H1 (cell line): Measurements from ENCODE around the gene TMEM35A. TPM values are rescaled to one million over a fixed set of nuclear protein-coding genes. Genes with fewer than 3 reads are reported as not detected.

ENCODE experiments used
- CTCF ChIA-PET: fragments of 300-600 bp; sonication (Branson Sonifier 250); formaldehyde crosslinking; loops from one replicate; lab custom pipeline; 2021; ENCODE audit not compliant: partially characterized antibody; lab: Charles Lee
- POLR2A ChIA-PET: fragments of 300-600 bp; sonication (Branson Sonifier 250); formaldehyde crosslinking; loops from one replicate; lab custom pipeline; 2021; ENCODE audit warnings: inconsistent platforms; ENCODE audit not compliant: partially characterized antibody; lab: Charles Lee
- DNase-seq, 2 experiments: peaks; one replicate each; pipeline versions ENCODE4 v3.0.0 to v3.0.0-alpha.2; 2010 to 2022; ENCODE audit warnings: low spot score in 2 of 2, low read depth in 1 of 2, mixed read lengths in 1 of 2
- FAIRE-seq: peaks from 2 replicates; lab custom pipeline; 2011; peaks lifted over from hg19 to GRCh38; lab: Jason Lieb, UNC
- H2AFZ ChIP-seq: 2 replicates; pipeline ENCODE4 v1.8.1; 2012; ENCODE audit warnings: low read length, inconsistent platforms
- H2AK5ac ChIP-seq: 2 replicates; pipeline ENCODE4 v1.6.1; 2013; ENCODE audit warnings: low read depth, low read length
- H2BK120ac ChIP-seq: replicated peaks from 2 replicates; pipeline ENCODE3; 2013; ENCODE audit warnings: low read depth, low read length, inconsistent platforms
- H2BK12ac ChIP-seq: 2 replicates; pipeline ENCODE4 v1.6.1; 2013; ENCODE audit warnings: low read depth, low read length
- H2BK15ac ChIP-seq: 2 replicates; pipeline ENCODE4 v1.6.1; 2013; ENCODE audit warnings: low read length
- H2BK20ac ChIP-seq: 2 replicates; pipeline ENCODE4 v1.6.1; 2013; ENCODE audit warnings: low read length
- H2BK5ac ChIP-seq: 2 replicates; pipeline ENCODE4 v1.6.1; 2013; ENCODE audit warnings: low read depth, low read length
- H3K14ac ChIP-seq: 2 replicates; pipeline ENCODE4 v1.6.1; 2013; ENCODE audit warnings: inconsistent platforms; ENCODE audit not compliant: insufficient read length
- H3K18ac ChIP-seq: 2 replicates; pipeline ENCODE4 v1.6.1; 2013; ENCODE audit warnings: low read length; ENCODE audit errors: extremely low read depth
- H3K23ac ChIP-seq: 2 replicates; pipeline ENCODE4 v1.6.1; 2013; ENCODE audit warnings: inconsistent platforms; ENCODE audit not compliant: insufficient read length
- H3K23me2 ChIP-seq: 2 replicates; pipeline ENCODE4 v1.6.1; 2013; ENCODE audit warnings: low read depth, low read length
- H3K27ac ChIP-seq: 2 replicates; pipeline ENCODE4 v1.6.1; 2011; ENCODE audit warnings: low read depth, low read length, inconsistent platforms
- H3K27me3 ChIP-seq, 4 experiments: replicated peaks in 1 of 4; 1 replicate in 1 of 4; 2 replicates in 3 of 4; pipeline versions ENCODE4 v1.6.1 to v1.8.1; 2011 to 2013; ENCODE audit warnings: low read length in 3 of 4, mild to moderate bottlenecking in 3 of 4, inconsistent platforms in 2 of 4, mixed read lengths in 2 of 4, moderate library complexity in 1 of 4; ENCODE audit not compliant: control insufficient read depth in 3 of 4, insufficient read depth in 3 of 4; ENCODE audit errors: extremely low read depth in 1 of 4
- H3K36me3 ChIP-seq, 4 experiments: 2 replicates each; pipeline versions ENCODE4 v1.6.1 to v1.8.1; 2011 to 2013; ENCODE audit warnings: mild to moderate bottlenecking in 4 of 4, low read length in 3 of 4, moderate library complexity in 2 of 4, control low read depth in 1 of 4, inconsistent platforms in 1 of 4; ENCODE audit not compliant: insufficient read depth in 4 of 4, control insufficient read depth in 2 of 4
- H3K4ac ChIP-seq: replicated peaks from 2 replicates; pipeline ENCODE3; 2013; ENCODE audit warnings: low read length, low read depth, mixed read lengths, inconsistent platforms; ENCODE audit not compliant: insufficient read length
- H3K4me1 ChIP-seq, 4 experiments: replicated peaks in 1 of 4; 1 replicate in 1 of 4; 2 replicates in 3 of 4; pipeline versions ENCODE4 v1.6.1 to v1.8.1; 2011 to 2013; ENCODE audit warnings: low read length in 3 of 4, inconsistent platforms in 2 of 4, mixed read lengths in 1 of 4; ENCODE audit not compliant: insufficient read depth in 4 of 4, control insufficient read depth in 3 of 4
- H3K4me2 ChIP-seq, 2 experiments: 2 replicates each; pipeline versions ENCODE4 v1.6.1 to v1.8.1; 2011 to 2013; ENCODE audit warnings: low read depth in 2 of 2, low read length in 2 of 2, control low read depth in 1 of 2, inconsistent platforms in 1 of 2, mild to moderate bottlenecking in 1 of 2; ENCODE audit not compliant: insufficient read depth in 1 of 2
- H3K4me3 ChIP-seq, 4 experiments: fragments of 200-600, 300-600 bp in 1 of 4; sonication (generic), shearing (Covaris generic), sonication (Bioruptor Twin) in 1 of 4; 2 replicates each; pipeline versions ENCODE4 v1.5.1 to v1.8.1; 2011 to 2016; ENCODE audit warnings: low read length in 4 of 4, low read depth in 3 of 4, control low read depth in 2 of 4, inconsistent platforms in 2 of 4, mild to moderate bottlenecking in 2 of 4, mixed read lengths in 1 of 4, moderate library complexity in 1 of 4; ENCODE audit not compliant: insufficient read depth in 2 of 4; ENCODE audit errors: extremely low read depth in 1 of 4
- H3K56ac ChIP-seq: replicated peaks from 2 replicates; pipeline ENCODE3; 2013; ENCODE audit warnings: low read depth, mild to moderate bottlenecking, mixed read lengths, low read length, inconsistent platforms; ENCODE audit not compliant: insufficient read length
- H3K79me1 ChIP-seq: 2 replicates; pipeline ENCODE4 v1.6.1; 2013; ENCODE audit warnings: low read depth, low read length, control low read depth
- H3K79me2 ChIP-seq, 2 experiments: 2 replicates each; pipeline versions ENCODE4 v1.6.1 to v1.8.1; 2012 to 2013; ENCODE audit warnings: low read length in 2 of 2, mild to moderate bottlenecking in 2 of 2, inconsistent platforms in 1 of 2; ENCODE audit not compliant: insufficient read depth in 2 of 2, control insufficient read depth in 1 of 2
- H3K9ac ChIP-seq, 4 experiments: replicated peaks in 1 of 4; 1 replicate in 1 of 4; 2 replicates in 3 of 4; pipeline versions ENCODE4 v1.6.1 to v1.8.1; 2011 to 2013; ENCODE audit warnings: low read depth in 3 of 4, low read length in 3 of 4, control low read depth in 2 of 4, mild to moderate bottlenecking in 2 of 4, moderate library complexity in 2 of 4, inconsistent platforms in 1 of 4; ENCODE audit errors: extremely low read depth in 1 of 4
- H3K9me3 ChIP-seq, 2 experiments: 2 replicates each; pipeline versions ENCODE4 v1.6.1 to v1.8.1; 2012 to 2013; ENCODE audit warnings: mild to moderate bottlenecking in 2 of 2, moderate library complexity in 2 of 2, control low read depth in 1 of 2, inconsistent platforms in 1 of 2, low read depth in 1 of 2, low read length in 1 of 2, mixed read lengths in 1 of 2; ENCODE audit not compliant: insufficient read depth in 2 of 2
- H4K20me1 ChIP-seq, 2 experiments: replicated peaks in 1 of 2; 2 replicates each; pipeline versions ENCODE3 to v1.8.1; 2011 to 2013; ENCODE audit warnings: inconsistent platforms in 2 of 2, low read length in 2 of 2, mild to moderate bottlenecking in 1 of 2; ENCODE audit not compliant: insufficient read depth in 2 of 2, control insufficient read depth in 1 of 2
- H4K5ac ChIP-seq: 2 replicates; pipeline ENCODE4 v1.6.1; 2013; ENCODE audit warnings: low read length, low read depth, mixed read lengths, inconsistent platforms; ENCODE audit not compliant: insufficient read length
- H4K8ac ChIP-seq: 2 replicates; pipeline ENCODE4 v1.8.0; 2013; ENCODE audit warnings: mild to moderate bottlenecking, moderate library complexity, low read length, inconsistent platforms; ENCODE audit not compliant: insufficient read depth; ENCODE audit errors: extremely low read depth
- H4K91ac ChIP-seq: replicated peaks from 2 replicates; pipeline ENCODE3; 2013; ENCODE audit warnings: low read length, mixed read lengths, inconsistent platforms; ENCODE audit not compliant: insufficient read length
- ATF2 ChIP-seq: IDR thresholded peaks from 2 replicates; pipeline ENCODE4 v1.6.1; 2012; ENCODE audit warnings: low read length, inconsistent platforms
- CBX5 ChIP-seq: fragments of 300-800, 300-1000 bp; sonication (generic); IDR thresholded peaks from 2 replicates; pipeline ENCODE4 v1.7.1; 2016; ENCODE audit warnings: antibody characterized with exemption, low read length, low read depth
- CEBPB ChIP-seq: IDR thresholded peaks from 2 replicates; pipeline ENCODE4 v1.6.1; 2012; ENCODE audit warnings: low read depth, low read length
- E2F6 ChIP-seq: IDR thresholded peaks from 2 replicates; pipeline ENCODE4 v1.6.1; 2012; ENCODE audit warnings: inconsistent platforms
- GTF2F1 ChIP-seq: IDR thresholded peaks from 2 replicates; pipeline ENCODE4 v1.6.1; 2012; ENCODE audit warnings: low read depth, low read length, improper control_type of control experiment, borderline replicate concordance
- KDM5A ChIP-seq: fragments of 200-600 bp; IDR thresholded peaks from 2 replicates; pipeline ENCODE4 v1.7.1; 2012; ENCODE audit warnings: mild to moderate bottlenecking, low read length, inconsistent platforms, mixed read lengths
- NANOG ChIP-seq: IDR thresholded peaks from 2 replicates; pipeline ENCODE4 v1.6.1; 2011; ENCODE audit warnings: low read length, low read depth, mild to moderate bottlenecking, inconsistent platforms; ENCODE audit not compliant: insufficient read depth, poor library complexity, severe bottlenecking
- PHF8 ChIP-seq: fragments of 200-600 bp; sonication (generic); conservative IDR thresholded peaks from 2 replicates; pipeline ENCODE4 v1.7.1; 2012; ENCODE audit warnings: low read depth, mild to moderate bottlenecking, inconsistent platforms, low read length, moderate library complexity
- RBBP5 ChIP-seq: IDR thresholded peaks from 2 replicates; pipeline ENCODE4 v1.7.1; 2012; ENCODE audit warnings: low read depth, mild to moderate bottlenecking, inconsistent platforms, low read length, moderate library complexity, borderline replicate concordance
- SAP30 ChIP-seq: fragments of 300-600 bp; sonication (generic); IDR thresholded peaks from 2 replicates; pipeline ENCODE4 v1.7.1; 2012; ENCODE audit warnings: low read length, moderate library complexity, mild to moderate bottlenecking, inconsistent platforms; ENCODE audit not compliant: insufficient read depth, insufficient replicate concordance
- SIRT6 ChIP-seq: IDR thresholded peaks from one replicate; pipeline ENCODE4 v1.7.1; 2012; ENCODE audit warnings: low read length, inconsistent platforms
- SP2 ChIP-seq: IDR thresholded peaks from 2 replicates; pipeline ENCODE4 v1.6.1; 2012; ENCODE audit warnings: mild to moderate bottlenecking, low read length, inconsistent platforms
- TEAD4 ChIP-seq: IDR thresholded peaks from 2 replicates; pipeline ENCODE4 v1.6.1; 2012; ENCODE audit warnings: low read depth, low read length, inconsistent platforms, mixed read lengths
- polyA plus RNA-seq, 7 experiments: library from polyadenylated mRNA; depleted of rRNA in 3 of 7; stranded (reverse) in 5 of 7; unstranded in 2 of 7; fragments of >200 nt in 5 of 7; fragments of 200-250 nt in 2 of 7; gene quantifications; 1 replicate in 5 of 7; 2 replicates in 1 of 7; 4 replicates in 1 of 7; pipeline versions ENCODE4 v1.2.1 to v1.2.3, GENCODE V29; 2011 to 2013; ENCODE audit warnings: missing spikeins in 2 of 7, mixed read lengths in 2 of 7
- total RNA-seq: library from RNA; stranded (reverse); fragmentation: NEBNext Ultra II Directional; extraction: Animal tissue kit (Norgen Biotek cat#: 25700); gene quantifications from 2 replicates; pipeline ENCODE4 v1.2.1, GENCODE V29; 2021

TMEM35A gene
- total and polyA plus RNA-seq, 2 of the 8 experiments (the other 6 are each of a cell fraction or from before 2014, with no cell fraction given), result 5.5 to 5.8 TPM

GRCh38 chrX:101062176-101062575, 16.5 kb upstream of the TMEM35A start:
- Histone ChIP-seq H3K27ac (no peak overlapping the region), H2AFZ (no peak overlapping the region), H3K4me1 (no peaks in the 10 kb centered on the region), H4K20me1 (no peaks in the 10 kb centered on the region), H3K79me1 (no peaks in the 10 kb centered on the region), H3K4me2 (no peak overlapping the region), H4K91ac (no peak overlapping the region), H3K9me3 (no peaks in the 10 kb centered on the region), H4K8ac (no peak overlapping the region), H3K14ac (no peak overlapping the region), H3K9ac (no peak overlapping the region), H4K5ac (no peak overlapping the region), H3K56ac (no peak overlapping the region), H3K27me3 (no peaks in the 10 kb centered on the region), H3K18ac (no peak overlapping the region), H3K79me2 (no peaks in the 10 kb centered on the region), H2BK120ac (no peak overlapping the region), H2BK20ac (no peak overlapping the region), H3K23me2 (no peaks in the 10 kb centered on the region), H2BK15ac (no peak overlapping the region), H2BK12ac (no peak overlapping the region), H3K4ac (no peak overlapping the region), H3K36me3 (no peaks in the 10 kb centered on the region), H2BK5ac (no peak overlapping the region), H3K4me3 (no peak overlapping the region), H2AK5ac (no peak overlapping the region), H3K23ac (no peak overlapping the region)
- no peak for FAIRE-seq
- POLR2A ChIA-PET, result no interaction called here
- CTCF ChIA-PET, result no interaction called here
- no peak for DNase-seq
- no peak for TF ChIP-seq KDM5A
- TF ChIP-seq SP2, result no peak
- TF ChIP-seq CEBPB, result no peak
- TF ChIP-seq SAP30, result no peak
- TF ChIP-seq PHF8, result no peak
- no peak for TF ChIP-seq CBX5
- TF ChIP-seq NANOG, result no peak
- no peak for TF ChIP-seq GTF2F1
- TF ChIP-seq RBBP5, result no peak
- TF ChIP-seq E2F6, result no peak
- no peak for TF ChIP-seq SIRT6
- no peak for TF ChIP-seq TEAD4
- no peak for TF ChIP-seq ATF2
